Putamen (tissue), 1 donor: ENCODE data around the gene KLHL13.
"Not testable (repeated sequence)": the region's sequence is repeated elsewhere in the genome, so short reads cannot be mapped to it uniquely, and the experiment has no call there.

Source experiments
- DNase-seq: peaks from one replicate; pipeline ENCODE4 v3.0.0-alpha.2; 2016; ENCODE audit warnings: low spot score

KLHL13 gene

GRCh38 chrX:118074196-118074595 lies 42.4 kb downstream of the KLHL13 start:
- no peak for DNase-seq

GRCh38 chrX:118066867-118067515 lies 49.6 kb downstream of the KLHL13 start:
- DNase-seq = no peak

GRCh38 chrX:118062817-118063615 lies 53.6 kb downstream of the KLHL13 start:
- no peak for DNase-seq

- no peak for DNase-seq
Measured at GRCh38 chrX:118062048-118062789, 54.4 kb downstream of the KLHL13 start.

GRCh38 chrX:118058924-118059323 lies 57.7 kb downstream of the KLHL13 start:
- no peak for DNase-seq

GRCh38 chrX:118056870-118057269 lies 59.7 kb downstream of the KLHL13 start:
- DNase-seq = no peak

GRCh38 chrX:118049713-118050112 lies 66.9 kb downstream of the KLHL13 start:
- DNase-seq = no peak

GRCh38 chrX:118047446-118048186 lies 69.0 kb downstream of the KLHL13 start:
- no peak for DNase-seq

GRCh38 chrX:118039591-118039990 lies 77.0 kb downstream of the KLHL13 start:
- DNase-seq = no peak

GRCh38 chrX:118038614-118039365 lies 77.8 kb downstream of the KLHL13 start:
- DNase-seq = no peak

- DNase-seq = no peak
Measured at GRCh38 chrX:118026631-118027030, 90.0 kb downstream of the KLHL13 start.

- no peak for DNase-seq
Measured at GRCh38 chrX:118025226-118025625, 91.4 kb downstream of the KLHL13 start.

- no peak for DNase-seq
Measured at GRCh38 chrX:118024482-118024881, 92.1 kb downstream of the KLHL13 start.

- DNase-seq = no peak
Measured at GRCh38 chrX:118022753-118023152, 93.9 kb downstream of the KLHL13 start.

- DNase-seq = no peak
Measured at GRCh38 chrX:118016422-118016821, 100.2 kb downstream of the KLHL13 start.

GRCh38 chrX:118002417-118002816 lies 114.2 kb downstream of the KLHL13 start:
- not testable (repeated sequence) for DNase-seq

- DNase-seq = no peak
Measured at GRCh38 chrX:118000518-118000917, 116.1 kb downstream of the KLHL13 start.

- DNase-seq = no peak
Measured at GRCh38 chrX:117998171-117998570, 118.4 kb downstream of the KLHL13 start.

GRCh38 chrX:117996918-117997480 lies 119.6 kb downstream of the KLHL13 start:
- no peak for DNase-seq

- DNase-seq = no peak
Measured at GRCh38 chrX:117996408-117996807, 120.2 kb downstream of the KLHL13 start.

- no peak for DNase-seq
Measured at GRCh38 chrX:117995378-117995777, 121.2 kb downstream of the KLHL13 start.
